ENCODE data around the gene CORO7.

DNA sequence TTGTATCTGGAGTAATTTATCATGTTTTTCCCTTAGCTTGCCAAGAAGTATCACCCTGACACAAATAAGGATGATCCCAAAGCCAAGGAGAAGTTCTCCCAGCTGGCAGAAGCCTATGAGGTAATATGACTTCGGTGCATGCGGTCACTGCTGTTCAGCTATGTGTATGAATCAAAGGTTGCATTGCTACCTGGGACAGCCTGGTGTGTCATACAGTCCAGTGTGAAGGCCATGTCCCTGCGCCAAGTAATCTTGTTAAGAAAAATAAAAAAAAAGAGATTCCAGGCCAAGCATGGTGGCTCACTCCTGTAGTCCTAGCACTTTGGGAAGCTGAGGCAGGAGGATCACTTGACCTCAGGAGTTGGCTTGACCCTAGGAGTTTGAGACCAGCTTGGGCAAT lies 21.0 kb upstream of the CORO7 start:
- TF ChIP-seq POLR2A (IDR thresholded peaks at IDR 0.05; ENCODE audit: low read length) (no peak), GATA1 (IDR thresholded peaks at IDR 0.05; ENCODE audit: low read depth, low read length) (no peak)

All from erythroblast (primary cell).